ENCODE results near the gene TTC21B.

TTC21B gene

DNA sequence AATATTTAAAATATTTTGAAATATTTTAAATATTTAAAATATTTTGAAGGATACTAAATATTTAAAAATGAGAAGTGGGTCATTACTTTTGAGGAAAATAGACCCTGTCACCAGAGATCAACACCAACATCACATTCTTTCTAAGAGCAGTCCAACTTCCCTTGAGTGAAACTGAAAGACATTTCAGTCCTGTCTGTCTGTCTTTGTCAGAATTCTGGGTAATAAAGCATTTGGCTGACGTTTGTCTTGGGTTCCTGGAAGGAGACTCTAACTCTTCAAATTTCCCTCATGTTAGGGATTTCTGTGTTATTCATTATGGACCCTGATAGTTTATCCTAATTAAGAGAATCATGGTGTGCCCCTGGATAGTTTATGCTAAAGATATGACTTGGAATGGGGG is 32.8 kb downstream of the TTC21B start:
- no peak for DNase-seq

DNA sequence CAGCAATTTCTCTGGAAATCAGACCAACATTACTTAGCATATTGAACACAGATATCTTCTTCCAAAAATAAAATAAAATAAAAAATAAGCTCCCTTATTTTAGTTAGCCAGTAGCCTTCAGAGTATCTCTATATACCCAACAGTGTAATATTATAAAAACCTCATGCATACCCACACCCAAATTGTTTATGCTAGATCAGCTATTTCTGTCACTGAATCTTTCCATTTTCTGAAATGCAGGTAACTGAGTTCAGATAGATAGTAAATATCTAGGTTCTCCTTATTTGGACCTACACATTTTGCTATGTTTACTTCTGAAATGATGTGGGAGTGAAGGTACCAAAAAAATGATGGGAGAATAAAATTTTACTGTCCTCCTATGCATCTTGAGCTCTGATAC is 39.9 kb downstream of the TTC21B start:
- no peak for DNase-seq

DNA sequence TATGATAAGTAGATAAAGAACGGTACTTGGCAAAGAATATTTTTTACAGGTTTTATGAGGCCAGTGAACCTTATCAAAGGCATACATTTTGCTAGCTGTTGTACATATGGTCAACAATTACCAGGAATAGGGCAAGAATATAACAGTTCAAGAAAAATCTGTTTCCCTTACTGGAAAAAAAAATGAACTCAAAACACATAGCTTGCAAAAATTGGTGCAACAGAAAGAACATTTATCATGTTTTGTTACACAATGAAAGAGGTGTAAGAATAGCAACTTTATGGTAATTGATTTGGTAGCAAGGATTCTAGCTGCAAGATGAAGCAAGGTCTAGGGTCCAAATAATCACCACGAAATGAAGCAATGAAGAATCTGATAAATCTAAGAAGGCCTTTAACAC is 41.6 kb downstream of the TTC21B start:
- no peak for DNase-seq

DNA sequence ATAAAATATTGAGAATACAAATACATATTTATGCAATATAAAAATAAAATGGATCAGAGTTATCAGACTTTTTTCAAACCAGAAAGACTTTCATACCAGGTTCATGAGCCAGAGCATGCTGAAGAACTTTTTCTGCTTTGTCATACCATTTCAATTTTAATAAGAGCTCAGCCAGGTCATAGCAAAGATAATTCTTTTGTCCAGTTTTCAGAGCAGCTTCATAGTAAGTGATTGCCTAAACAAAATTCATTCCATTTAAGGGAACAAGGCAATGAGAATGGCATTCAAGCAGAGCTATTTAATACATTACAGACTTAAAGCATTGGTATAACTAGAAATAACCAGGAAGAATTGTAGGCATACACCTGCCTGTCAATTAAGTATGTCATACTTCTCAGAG is 42.3 kb downstream of the TTC21B start:
- DNase-seq = no peak

DNA sequence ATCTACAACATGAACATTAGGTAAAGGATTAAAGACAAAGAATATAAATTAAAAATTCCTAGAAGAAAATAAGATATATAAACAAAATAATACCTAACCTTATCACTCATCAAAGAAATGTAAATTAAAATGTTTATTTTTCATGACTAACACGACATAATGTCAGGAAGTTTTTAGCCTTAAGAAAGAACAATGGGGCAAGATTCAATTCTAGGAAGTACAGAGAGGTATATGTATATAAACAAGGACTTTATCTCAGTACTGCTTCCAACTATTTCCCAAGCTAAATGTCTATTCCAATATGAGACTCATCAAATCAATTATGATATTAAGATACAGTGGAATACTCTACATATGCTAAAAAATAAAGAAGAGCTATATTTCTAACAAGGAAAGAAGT is 44.1 kb downstream of the TTC21B start:
- no peak for DNase-seq

DNA sequence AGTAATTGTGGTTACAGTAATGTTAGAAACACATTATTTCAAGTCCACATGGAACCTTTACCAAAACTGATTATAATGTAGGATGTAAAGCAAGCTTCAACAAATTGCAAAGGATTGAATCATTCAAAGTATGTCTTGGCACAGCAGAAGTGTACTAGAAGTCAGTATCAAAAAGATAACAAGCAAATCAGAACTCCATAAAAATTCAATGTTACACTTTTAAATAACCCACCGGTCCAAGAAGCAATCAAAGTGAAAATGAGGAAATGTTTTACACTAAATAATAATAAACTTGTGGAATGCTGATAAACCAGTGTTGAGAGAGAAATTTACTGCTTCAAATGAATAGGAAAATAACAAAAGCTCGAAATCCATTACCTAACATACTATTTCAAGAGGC is 47.7 kb downstream of the TTC21B start:
- no peak for DNase-seq

DNA sequence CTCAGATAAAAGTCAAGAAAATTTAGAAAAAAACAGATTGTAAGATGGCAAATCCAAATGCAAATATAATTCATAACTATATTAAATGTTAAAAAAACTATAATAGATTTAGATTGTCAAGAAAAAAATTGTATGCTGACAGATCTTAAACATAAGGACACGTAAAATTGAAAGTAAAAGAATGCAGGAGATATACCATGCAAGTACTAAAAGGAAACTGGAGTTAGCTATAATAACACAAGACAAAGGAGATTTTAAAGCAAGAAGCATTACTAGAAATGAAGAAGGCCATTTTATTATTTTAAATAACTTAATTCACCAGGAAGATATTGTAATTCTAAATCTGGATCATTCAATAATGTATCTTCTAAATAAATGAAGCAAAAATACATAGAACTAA is 48.3 kb downstream of the TTC21B start:
- no peak for DNase-seq

DNA sequence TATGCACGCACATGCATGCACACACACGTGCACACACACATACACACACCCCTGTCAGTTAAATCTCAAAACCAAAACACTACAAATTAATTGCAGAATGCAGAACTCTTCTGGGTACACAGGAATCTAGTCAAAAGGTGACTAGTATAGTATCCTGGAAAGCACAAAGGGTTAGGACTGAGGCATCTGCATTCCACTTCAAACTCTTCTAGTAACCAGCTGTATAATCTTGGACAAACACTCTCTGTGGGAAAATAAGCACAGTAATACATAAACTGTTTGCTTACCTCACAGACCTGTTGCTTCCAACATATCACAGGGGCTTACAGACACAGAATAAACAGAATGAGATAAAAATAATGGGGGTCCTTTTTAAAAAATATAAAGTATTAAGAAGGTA is 49.1 kb downstream of the TTC21B start:
- DNase-seq = no peak

DNA sequence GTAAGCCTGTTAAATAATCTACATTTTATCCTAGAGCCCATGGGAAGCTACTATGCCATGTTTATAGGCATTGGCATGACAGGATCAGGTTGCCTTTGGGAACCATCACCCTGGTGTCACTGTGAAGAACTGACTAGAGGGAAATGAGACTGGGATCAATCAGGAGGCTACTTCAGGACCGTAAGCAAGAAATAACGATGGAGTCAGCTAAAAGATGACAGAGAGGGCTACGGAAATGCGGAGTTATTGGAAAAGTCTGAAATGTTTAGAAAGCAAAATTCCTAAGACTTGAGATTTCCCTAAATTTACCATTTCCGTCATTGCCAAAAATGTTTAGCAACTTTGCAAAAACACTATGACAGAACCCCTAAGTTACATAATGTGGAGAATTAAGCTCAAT is 50.2 kb downstream of the TTC21B start:
- DNase-seq = no peak

DNA sequence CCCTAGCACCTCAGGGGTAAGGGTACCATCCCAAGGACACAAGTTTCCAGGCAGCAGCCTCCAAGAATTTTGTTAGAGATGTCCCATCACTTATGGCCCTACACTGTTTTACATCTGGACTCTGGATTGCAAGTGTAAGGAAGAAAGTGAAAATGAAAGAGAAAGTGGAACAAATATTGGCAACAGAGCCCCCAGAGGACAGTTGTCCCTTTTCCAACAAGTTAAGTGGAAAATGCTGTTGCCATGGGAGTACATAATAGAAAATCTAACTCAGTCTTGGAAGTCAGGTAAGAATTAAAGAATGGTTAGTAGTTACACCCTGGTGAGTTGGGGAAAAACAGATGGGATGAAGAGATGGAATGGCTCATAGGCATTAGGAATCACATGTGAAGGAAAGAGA is 50.6 kb downstream of the TTC21B start:
- no peak for DNase-seq

DNA sequence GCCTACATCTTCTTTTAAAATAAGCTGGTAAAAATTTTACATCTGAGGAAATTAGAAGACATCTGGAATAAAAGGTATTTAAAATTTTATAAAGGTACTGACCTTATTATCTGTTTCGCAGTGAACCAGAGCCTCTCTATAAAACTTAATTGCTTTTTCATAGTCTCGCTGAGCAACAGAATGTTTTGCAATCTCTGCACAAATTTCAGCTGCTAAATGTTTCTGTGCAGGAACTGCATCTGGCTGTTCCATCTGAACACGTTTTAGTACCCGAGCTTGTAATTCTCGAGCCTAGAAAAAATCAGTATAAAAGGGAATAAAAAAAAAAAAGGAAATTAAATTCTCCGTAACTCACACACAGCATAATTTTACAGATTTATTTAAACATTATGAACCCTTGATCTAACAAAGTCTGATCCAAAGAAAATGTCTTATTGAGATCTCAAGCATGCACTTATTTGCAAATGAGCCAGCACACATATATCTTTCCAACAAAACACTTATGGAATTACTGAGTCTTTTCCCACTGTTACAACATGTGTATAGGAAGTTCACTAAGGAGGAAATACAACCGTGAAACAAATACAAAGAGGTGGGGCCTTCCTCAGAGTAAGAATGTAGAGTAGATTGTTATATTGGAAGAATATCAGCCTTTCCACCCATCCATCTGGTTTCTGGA is 51.8 kb downstream of the TTC21B start:
- no peak for DNase-seq

DNA sequence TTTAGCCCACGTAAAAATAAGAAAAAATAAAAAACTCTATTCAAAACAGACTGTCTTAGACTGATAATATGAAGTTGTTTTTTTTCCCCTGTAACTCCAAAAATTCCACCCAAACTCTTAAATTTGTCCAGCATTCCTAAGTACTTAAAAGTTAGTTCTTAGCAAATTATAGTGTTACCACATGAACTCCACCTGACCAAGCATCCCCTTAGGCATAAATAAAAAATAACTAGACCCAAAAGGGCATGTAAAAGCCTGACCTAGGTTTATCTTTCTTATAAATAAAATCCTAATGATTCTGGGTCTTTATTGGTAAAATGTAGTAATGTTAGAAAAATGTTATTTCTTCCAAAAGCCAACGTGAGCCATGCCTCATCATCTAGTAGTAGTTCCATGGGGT is 54.3 kb downstream of the TTC21B start:
- no peak for DNase-seq

DNA sequence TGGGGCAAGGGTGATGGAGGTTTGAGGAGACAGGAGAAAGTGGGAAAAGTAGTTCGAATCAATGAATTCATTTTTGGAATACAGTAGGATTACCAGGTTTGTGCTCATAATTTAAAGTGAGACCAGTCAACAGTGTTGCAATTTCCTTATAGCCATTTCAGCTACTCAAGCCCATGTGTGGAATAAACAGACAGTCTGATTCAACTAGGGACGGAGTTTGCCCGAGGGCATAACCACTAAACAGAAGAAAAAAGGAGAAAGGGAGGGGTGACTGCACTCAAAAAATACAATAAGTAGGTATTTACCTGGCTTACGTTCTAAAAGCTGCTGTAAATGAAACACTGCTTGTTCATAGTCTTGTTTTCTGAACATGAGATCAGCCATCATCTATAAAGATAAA is 55.2 kb downstream of the TTC21B start:
- DNase-seq = no peak

DNA sequence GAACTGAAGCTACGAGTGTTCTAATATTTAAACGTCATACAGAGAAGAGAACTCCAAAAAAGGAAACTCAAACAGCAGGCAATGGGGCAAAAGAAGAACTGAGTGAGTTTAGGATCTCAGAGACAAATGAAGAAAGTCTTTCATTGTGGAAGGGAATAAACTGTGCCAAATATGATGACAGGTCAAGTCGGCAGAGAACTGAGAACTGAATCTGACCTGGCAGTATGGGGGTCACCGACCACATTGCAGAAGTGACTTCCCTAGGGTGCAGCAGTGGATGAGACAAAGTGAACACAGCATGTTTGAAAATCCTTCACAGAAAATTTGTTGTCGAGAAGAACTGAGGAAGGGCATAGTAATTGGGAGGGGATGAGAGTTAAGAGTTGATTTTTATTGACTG is 55.9 kb downstream of the TTC21B start:
- no peak for DNase-seq

DNA sequence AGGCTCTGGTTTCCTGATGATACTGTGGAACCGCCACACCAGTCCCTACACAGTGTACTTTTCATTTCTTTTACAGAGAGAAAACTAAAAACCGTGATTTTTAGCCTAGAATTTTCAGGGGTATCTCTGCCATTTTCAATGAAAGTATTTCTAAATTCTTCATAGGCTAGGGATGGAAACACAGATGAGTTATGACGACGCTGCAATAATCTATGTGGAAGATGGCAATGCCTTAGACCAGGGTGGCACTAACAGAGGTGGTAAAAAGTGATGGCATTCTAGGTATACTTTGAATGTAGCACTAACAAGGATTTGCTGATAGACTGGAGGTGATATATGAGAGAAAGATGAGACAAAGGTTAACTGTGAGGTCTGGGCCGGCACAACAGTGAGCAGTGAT is 56.5 kb downstream of the TTC21B start:
- no peak for DNase-seq

DNA sequence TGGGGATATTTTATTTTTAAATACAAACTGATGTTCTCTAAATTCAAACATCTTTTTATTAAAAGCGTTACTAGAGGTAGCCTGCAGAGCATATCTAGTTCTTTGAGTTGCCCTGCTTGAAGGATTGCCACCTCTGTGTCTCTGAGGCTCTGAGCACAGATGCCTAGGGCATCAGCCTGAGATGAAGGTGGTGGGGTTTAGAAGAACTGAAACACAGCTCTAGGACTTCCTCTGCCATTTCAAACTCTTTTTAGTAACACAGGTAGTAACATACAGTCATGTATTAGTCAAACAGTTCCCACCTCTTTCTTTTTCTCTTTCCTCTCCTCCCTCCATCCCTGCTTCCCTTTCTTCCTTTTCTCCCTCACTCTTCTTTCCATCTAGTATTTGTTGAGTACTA is 57.6 kb downstream of the TTC21B start:
- DNase-seq = no peak

DNA sequence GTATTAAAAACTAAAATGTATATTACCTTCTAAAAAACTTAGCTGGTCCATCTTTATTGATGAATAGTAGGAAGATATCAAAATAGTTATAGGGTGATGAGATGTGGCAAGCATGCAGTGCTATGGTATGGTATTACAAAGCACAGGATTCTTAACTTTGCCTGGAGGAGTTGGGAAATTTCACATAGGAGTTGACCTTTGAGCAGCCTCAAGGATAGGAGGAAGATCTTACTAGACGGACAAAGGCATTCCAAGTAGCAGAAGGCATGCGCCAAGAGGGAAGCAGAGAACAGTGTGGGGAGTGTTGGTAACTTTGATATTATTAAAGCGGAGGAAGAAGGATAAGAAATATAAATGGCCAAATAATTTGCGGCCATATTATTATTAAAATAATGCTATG is 60.0 kb downstream of the TTC21B start:
- DNase-seq = no peak

DNA sequence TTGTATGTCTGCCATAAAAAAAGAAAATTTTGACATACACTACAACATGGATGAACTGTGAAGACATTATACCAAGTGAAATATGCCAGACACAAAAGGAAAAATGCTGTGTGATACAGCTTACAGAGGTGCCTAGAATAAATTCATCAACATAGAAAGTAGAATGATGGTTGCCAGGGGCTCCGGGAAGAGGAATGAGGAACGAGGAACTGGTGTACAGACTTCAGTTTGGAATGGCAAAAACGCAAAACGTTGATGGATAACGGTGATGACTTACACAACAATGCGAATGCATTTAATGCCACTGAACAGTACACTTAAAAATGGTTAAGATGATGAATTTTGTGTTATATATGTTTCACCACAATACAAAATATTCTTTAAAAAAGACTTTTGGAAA is 61.0 kb downstream of the TTC21B start:
- DNase-seq = no peak

DNA sequence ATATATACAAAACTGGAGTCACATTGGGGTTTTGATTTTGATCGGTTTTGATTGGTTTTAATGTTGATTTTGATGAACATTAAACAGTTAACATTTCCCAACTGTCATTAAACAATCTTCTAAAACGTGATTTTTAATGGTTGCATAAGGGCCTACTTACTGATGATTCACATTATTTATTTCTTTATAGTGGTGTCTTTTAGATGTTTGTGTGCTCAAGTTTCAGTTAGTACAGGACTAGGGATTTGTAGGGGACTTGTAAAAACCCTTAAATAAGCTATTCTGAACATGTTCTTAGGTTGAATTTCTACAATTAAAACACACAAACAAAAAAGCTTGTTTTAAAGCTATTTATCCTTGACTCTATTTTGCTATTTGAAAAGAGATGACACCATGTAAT is 61.6 kb downstream of the TTC21B start:
- DNase-seq = no peak

DNA sequence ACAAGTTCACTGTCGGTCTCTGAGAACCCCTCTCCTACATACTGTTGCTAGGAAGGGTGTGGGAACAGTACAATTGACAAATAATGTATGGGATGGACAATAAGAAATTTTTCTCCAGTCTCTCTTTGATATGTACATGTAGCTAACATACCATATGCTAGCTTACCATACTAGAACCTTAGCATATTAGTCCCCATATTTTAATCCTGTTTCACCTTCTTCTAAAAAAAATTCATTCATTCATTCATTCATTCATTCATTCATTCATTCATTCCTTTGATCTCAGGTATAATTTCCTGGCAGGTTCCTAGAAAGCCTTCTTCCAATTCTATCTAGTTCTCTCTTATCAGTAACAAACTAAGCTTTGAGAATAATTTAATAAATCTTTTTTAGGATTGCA is 62.2 kb downstream of the TTC21B start:
- DNase-seq = no peak

DNA sequence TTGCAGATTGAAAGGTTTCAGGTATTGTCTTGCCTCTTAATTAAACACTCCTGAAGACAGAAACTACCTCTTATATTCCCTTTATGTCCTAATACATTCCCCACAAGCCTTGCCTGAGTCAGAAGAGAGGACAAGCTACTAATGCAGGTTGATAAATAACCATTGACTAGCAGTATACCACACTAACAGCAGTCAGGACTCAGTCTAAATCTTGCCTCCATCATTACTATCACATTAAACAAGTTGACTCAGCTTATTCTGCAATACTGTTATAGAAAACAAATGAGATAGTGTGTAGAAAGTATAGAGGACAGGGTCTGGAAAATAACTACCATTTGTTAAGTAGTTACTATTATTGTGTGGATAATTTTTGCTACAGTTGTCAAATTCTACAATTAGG is 63.8 kb downstream of the TTC21B start:
- DNase-seq = no peak

DNA sequence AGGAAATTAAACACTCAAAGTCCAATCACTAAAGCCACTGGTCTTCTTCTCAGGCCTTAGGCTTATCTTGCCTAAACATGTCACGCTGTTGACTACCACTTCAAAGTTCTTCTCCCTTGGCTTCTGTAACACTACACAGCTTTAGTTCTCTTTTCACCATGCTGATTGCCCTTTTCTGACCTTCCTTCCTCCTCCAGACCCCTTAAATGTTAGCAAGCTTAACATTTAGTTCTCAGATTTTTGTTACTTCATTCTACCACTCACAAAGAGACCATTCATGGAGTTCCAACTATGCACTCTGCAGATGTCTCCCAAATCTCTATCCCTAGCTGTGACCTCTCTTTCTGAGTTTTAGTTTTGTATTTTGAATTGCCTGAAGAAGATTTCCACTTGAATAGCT is 64.4 kb downstream of the TTC21B start:
- no peak for DNase-seq

DNA sequence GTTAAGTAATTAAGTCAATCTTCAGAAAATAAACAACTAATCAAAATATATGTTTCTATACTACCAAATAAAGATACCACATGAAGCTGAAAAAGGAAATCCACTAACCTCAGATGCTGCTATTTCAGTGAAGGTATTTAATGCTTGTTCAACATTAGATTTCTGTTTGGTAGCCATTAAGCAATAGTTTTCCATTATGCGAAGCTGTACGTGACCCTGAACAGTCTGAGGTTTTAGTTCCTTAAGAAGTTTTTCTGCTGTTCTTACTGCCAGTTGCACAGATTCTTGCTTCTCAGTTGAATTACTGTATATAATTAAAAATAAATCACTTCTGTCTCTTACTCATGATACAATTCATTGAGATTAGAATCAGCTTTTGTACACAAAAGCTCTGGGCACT is 65.4 kb downstream of the TTC21B start:
- no peak for DNase-seq

DNA sequence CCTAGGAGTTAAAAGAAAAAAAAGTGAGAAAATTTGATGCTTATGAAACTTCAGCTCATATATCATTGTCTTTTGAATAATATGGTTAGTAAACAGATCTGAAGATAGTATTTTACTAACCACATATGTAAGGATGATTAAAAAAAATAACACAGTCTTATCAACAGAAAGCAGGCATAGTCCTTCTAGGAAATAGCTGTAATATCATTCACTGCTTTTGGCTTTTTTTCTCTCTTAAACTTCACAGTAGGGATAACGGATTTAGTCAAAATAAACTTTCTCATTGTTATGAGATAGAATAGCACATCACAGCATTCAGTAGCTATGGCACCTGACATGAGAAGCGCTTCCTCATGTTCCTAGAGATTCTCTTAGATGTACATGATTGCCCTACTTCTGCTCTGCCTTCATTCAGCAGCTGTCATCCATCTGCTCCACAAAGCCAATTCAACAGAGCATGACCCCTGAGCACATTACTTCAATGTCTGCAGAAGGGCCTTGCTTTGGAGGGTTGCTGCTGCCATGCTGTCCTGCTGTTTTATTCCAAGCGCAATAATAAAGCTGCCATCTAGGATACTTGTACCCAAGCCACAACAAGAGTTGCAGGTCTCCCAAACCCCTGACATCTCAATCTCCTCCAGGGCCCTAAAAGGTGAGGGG is 67.0 kb downstream of the TTC21B start:
- DNase-seq = peak; percentile 50

All from DMS 273 treated with DMSO at 0.1 percent for 48 hours (cell line).